B cell (primary cell): ENCODE measurements around the gene TBX15. TPM values are rescaled to one million over a fixed set of nuclear protein-coding genes. Genes with fewer than 3 reads are reported as not detected.

ENCODE experiments used
- ATAC-seq: fragments of 200-7000 bp; cut with Tn5 transposase; one replicate; pipeline ENCODE4 v1.10.0; 2021; ENCODE audit warnings: low read depth, mild to moderate bottlenecking, moderate number of reproducible peaks, moderate library complexity
- CTCF ChIA-PET: fragments of 350-600 bp; sonication (Branson Sonifier 250); formaldehyde crosslinking; loops from one replicate; lab custom pipeline; 2021; ENCODE audit warnings: antibody characterized with exemption, inconsistent platforms; lab: Charles Lee
- POLR2A ChIA-PET: fragments of 350-600 bp; sonication (Branson Sonifier 250); formaldehyde crosslinking; loops from one replicate; lab custom pipeline; 2021; ENCODE audit warnings: antibody characterized with exemption; lab: Charles Lee
- DNase-seq: peaks from one replicate; pipeline ENCODE4 v3.0.0; 2013
- H2AFZ ChIP-seq: 2 replicates; pipeline ENCODE4 v1.6.1; 2012; ENCODE audit warnings: mild to moderate bottlenecking, low read depth, low read length; ENCODE audit not compliant: insufficient read depth, poor library complexity, severe bottlenecking
- H3K27ac ChIP-seq, 2 donors: 1 replicate in 1 of 2; 2 replicates in 1 of 2; pipeline ENCODE4 v1.5.1; 2012 to 2013; ENCODE audit warnings: low read length in 2 of 2, mild to moderate bottlenecking in 2 of 2, moderate library complexity in 1 of 2
- H3K27me3 ChIP-seq, 4 experiments: fragments of 200-600 bp in 1 of 4; sonication (generic) in 1 of 4; replicated peaks in 1 of 4; 1 replicate in 2 of 4; 2 replicates in 2 of 4; pipeline versions ENCODE4 v1.6.1 to v1.7.0; 2013 to 2016; ENCODE audit warnings: low read length in 3 of 4, mild to moderate bottlenecking in 2 of 4, mixed read lengths in 1 of 4, moderate library complexity in 1 of 4; ENCODE audit not compliant: insufficient read depth in 4 of 4, control insufficient read depth in 3 of 4; ENCODE audit errors: control extremely low read depth in 1 of 4
- H3K36me3 ChIP-seq, 2 experiments: replicated peaks in 1 of 2; 1 replicate in 1 of 2; 2 replicates in 1 of 2; pipeline versions ENCODE4 v1.6.1 to v1.7.1; 2013; ENCODE audit warnings: low read length in 1 of 2; ENCODE audit not compliant: insufficient read depth in 2 of 2, control insufficient read depth in 1 of 2; ENCODE audit errors: control extremely low read depth in 1 of 2, extremely low read depth in 1 of 2
- H3K4me1 ChIP-seq, 2 donors: fragments of 200-600 bp in 1 of 2; sonication (generic) in 1 of 2; 1 replicate in 1 of 2; 2 replicates in 1 of 2; pipeline versions ENCODE4 v1.5.1 to v1.6.1; 2013 to 2017; ENCODE audit warnings: low read length in 2 of 2; ENCODE audit not compliant: control insufficient read depth in 2 of 2, insufficient read depth in 2 of 2
- H3K4me2 ChIP-seq: replicated peaks from 2 replicates; pipeline ENCODE3; 2012; ENCODE audit warnings: mild to moderate bottlenecking, low read depth, low read length; ENCODE audit not compliant: poor library complexity, severe bottlenecking
- H3K4me3 ChIP-seq, 5 experiments: fragments of 200-600 bp in 1 of 5; sonication (generic) in 1 of 5; 1 replicate in 3 of 5; 2 replicates in 2 of 5; pipeline versions ENCODE4 v1.5.1 to v1.7.0; 2011 to 2016; ENCODE audit warnings: low read length in 4 of 5, mild to moderate bottlenecking in 4 of 5, low read depth in 2 of 5, control low read depth in 1 of 5, moderate library complexity in 1 of 5; ENCODE audit not compliant: insufficient read depth in 1 of 5; ENCODE audit errors: control extremely low read depth in 1 of 5, extremely low read depth in 1 of 5
- H3K79me2 ChIP-seq: fragments of 200-600 bp; sonication (generic); one replicate; pipeline ENCODE4 v1.6.0; 2016; ENCODE audit warnings: low read length; ENCODE audit not compliant: control insufficient read depth, insufficient read depth
- H3K9ac ChIP-seq: fragments of 200-600 bp; sonication (generic); 2 replicates; pipeline ENCODE4 v1.6.1; 2017; ENCODE audit warnings: mild to moderate bottlenecking, low read length, moderate library complexity
- H3K9me3 ChIP-seq, 3 donors: one replicate each; pipeline versions ENCODE4 v1.6.1 to v1.7.1; 2013; ENCODE audit warnings: low read length in 2 of 3; ENCODE audit not compliant: control insufficient read depth in 2 of 3, insufficient read depth in 1 of 3; ENCODE audit errors: control extremely low read depth in 1 of 3
- H4K20me1 ChIP-seq: 2 replicates; pipeline ENCODE4 v1.6.0; 2012; ENCODE audit warnings: mild to moderate bottlenecking, low read length; ENCODE audit not compliant: insufficient read depth, control insufficient read depth, poor library complexity, severe bottlenecking
- H3K27ac Mint-ChIP-seq: one replicate; pipeline ENCODE4 v1.8.0; 2021; ENCODE audit warnings: mixed read lengths
- H3K27me3 Mint-ChIP-seq: one replicate; pipeline ENCODE4 v1.8.0; 2021; ENCODE audit warnings: mixed read lengths
- H3K4me1 Mint-ChIP-seq: one replicate; pipeline ENCODE4 v1.8.0; 2021; ENCODE audit warnings: mixed read lengths
- H3K4me3 Mint-ChIP-seq: one replicate; pipeline ENCODE4 v1.8.0; 2021; ENCODE audit warnings: mixed read lengths
- H3K9me3 Mint-ChIP-seq: one replicate; pipeline ENCODE4 v1.8.0; 2022; ENCODE audit warnings: mixed read lengths; ENCODE audit not compliant: insufficient read depth
- EZH2 ChIP-seq: IDR thresholded peaks from 2 replicates; pipeline ENCODE4 v1.6.1; 2012; ENCODE audit warnings: borderline replicate concordance, low read depth, mild to moderate bottlenecking, moderate library complexity, low read length; ENCODE audit not compliant: insufficient read depth, poor library complexity, severe bottlenecking
- WGBS: methylation state at CpG from one replicate; pipeline ENCODE4 v1.1.5; 2013; ENCODE audit warnings: missing lambda C conversion rate; ENCODE audit not compliant: insufficient coverage; 5-methylcytosine and 5-hydroxymethylcytosine counted together
- intact Hi-C: fragments of 100-400 bp; cut with micrococcal nuclease; formaldehyde crosslinking; loops from one replicate; pipeline ENCODE4 v1.10.0; 2022
- polyA plus RNA-seq: library from polyadenylated mRNA; depleted of rRNA; stranded (reverse); fragments of >200 nt; gene quantifications from 2 replicates; pipeline ENCODE4 v1.2.3, GENCODE V29; 2012
- total RNA-seq, 2 donors: library from RNA; stranded (reverse); fragments of 120-200 nt in 1 of 2; gene quantifications; 1 replicate in 1 of 2; 2 replicates in 1 of 2; pipeline versions ENCODE4 v1.2.3 to v1.2.4, GENCODE V29; 2013 to 2022
- TF ChIP-seq, protein P1 (sequence below): fragments of 200-600 bp; IDR thresholded peaks from one replicate; pipeline ENCODE4 v1.8.0; 2022; ENCODE audit warnings: antibody characterized with exemption, mild to moderate bottlenecking

Gene TBX15
- total and polyA plus RNA-seq, 2 donors (not counting 1 experiment from before 2014, with no cell fraction given) = 0.03 to 0.15 TPM

GRCh38 chr1:118866330-118866729, 121.8 kb downstream of the TBX15 start:
- no peak overlapping the region for H3K4me3 Mint-ChIP-seq
- Histone ChIP-seq H3K9me3 (peaks cover 0 to 3% (median 0%) of the 10 kb centered on the region in 3 donors), H3K27me3 (no peaks in the 10 kb centered on the region), H3K36me3 (no peaks in the 10 kb centered on the region), H3K4me3 (no peak overlapping the region), H3K27ac (no peak overlapping the region), H3K4me1 (no peaks in the 10 kb centered on the region), H3K4me2 (no peak overlapping the region), H3K79me2 (no peaks in the 10 kb centered on the region), H4K20me1 (no peaks in the 10 kb centered on the region), H2AFZ (no peak overlapping the region), H3K9ac (no peak overlapping the region)
- H3K4me1 Mint-ChIP-seq = peaks cover 2% of the 10 kb centered on the region
- DNase-seq (no peak), ATAC-seq (no peak)
- 96% methylated on average over 4 of the region's 6 CpGs for WGBS
- no peak overlapping the region for H3K27ac Mint-ChIP-seq
- intact Hi-C loops = no loop called here
- TF ChIP-seq EZH2 = no peak
- TF ChIP-seq, protein P1, sequence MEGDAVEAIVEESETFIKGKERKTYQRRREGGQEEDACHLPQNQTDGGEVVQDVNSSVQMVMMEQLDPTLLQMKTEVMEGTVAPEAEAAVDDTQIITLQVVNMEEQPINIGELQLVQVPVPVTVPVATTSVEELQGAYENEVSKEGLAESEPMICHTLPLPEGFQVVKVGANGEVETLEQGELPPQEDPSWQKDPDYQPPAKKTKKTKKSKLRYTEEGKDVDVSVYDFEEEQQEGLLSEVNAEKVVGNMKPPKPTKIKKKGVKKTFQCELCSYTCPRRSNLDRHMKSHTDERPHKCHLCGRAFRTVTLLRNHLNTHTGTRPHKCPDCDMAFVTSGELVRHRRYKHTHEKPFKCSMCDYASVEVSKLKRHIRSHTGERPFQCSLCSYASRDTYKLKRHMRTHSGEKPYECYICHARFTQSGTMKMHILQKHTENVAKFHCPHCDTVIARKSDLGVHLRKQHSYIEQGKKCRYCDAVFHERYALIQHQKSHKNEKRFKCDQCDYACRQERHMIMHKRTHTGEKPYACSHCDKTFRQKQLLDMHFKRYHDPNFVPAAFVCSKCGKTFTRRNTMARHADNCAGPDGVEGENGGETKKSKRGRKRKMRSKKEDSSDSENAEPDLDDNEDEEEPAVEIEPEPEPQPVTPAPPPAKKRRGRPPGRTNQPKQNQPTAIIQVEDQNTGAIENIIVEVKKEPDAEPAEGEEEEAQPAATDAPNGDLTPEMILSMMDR = no peak
- no peaks in the 10 kb centered on the region for H3K27me3 Mint-ChIP-seq
- CTCF ChIA-PET = no interaction called here
- no peaks in the 10 kb centered on the region for H3K9me3 Mint-ChIP-seq
- POLR2A ChIA-PET = no interaction called here

GRCh38 chr1:118863688-118864087, 124.5 kb downstream of the TBX15 start:
- no peaks in the 10 kb centered on the region for H3K79me2 ChIP-seq
- no peak overlapping the region for H3K4me3 ChIP-seq
- ATAC-seq = no peak
- WGBS = 95% methylated on average over 2 of the region's 3 CpGs
- Mint-ChIP-seq H3K27me3 (no peaks in the 10 kb centered on the region), H3K9me3 (no peaks in the 10 kb centered on the region), H3K27ac (no peak overlapping the region), H3K4me1 (peaks cover 2% of the 10 kb centered on the region), H3K4me3 (no peak overlapping the region)
- H3K9ac ChIP-seq = no peak overlapping the region
- TF ChIP-seq, protein P1 = no peak
- no peak for TF ChIP-seq EZH2
- no peak overlapping the region for H3K4me2 ChIP-seq
- peaks cover 0 to 3% (median 0%) of the 10 kb centered on the region in 3 donors for H3K9me3 ChIP-seq
- no peak for DNase-seq
- ChIA-PET POLR2A (no interaction called here), CTCF (no interaction called here)
- no peak overlapping the region for H2AFZ ChIP-seq
- H3K36me3 ChIP-seq = no peaks in the 10 kb centered on the region
- intact Hi-C loops = no loop called here
- no peaks in the 10 kb centered on the region for H4K20me1 ChIP-seq
- no peaks in the 10 kb centered on the region for H3K4me1 ChIP-seq
- H3K27me3 ChIP-seq = no peaks in the 10 kb centered on the region
- H3K27ac ChIP-seq = no peak overlapping the region
